ENCODE data around the gene C6orf136. TPM values are rescaled to one million over a fixed set of nuclear protein-coding genes. Genes with fewer than 3 reads are reported as not detected.

C6orf136 gene
- total and polyA plus RNA-seq, 7 donors, result 7.8 to 60.8 (median 36.7) TPM

DNA sequence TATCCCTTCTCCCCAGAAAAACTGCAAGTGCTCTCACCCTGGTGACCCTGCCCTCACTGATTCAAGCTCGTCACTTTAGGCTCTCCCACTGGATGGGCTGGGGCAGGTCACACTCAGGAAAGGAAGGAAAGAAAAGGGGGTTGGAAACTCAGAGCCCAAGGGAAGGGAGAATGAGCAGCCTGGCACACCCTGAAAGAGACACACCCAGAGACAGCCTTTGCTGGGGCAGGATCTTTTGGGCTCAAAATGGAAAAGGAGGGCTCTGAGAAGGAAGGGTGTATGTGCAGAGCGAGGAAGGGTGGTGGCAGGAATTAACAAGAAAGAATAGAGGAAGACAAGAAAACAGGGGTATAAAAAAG is 37.0 kb downstream of the C6orf136 start:
- Histone ChIP-seq H3K4me1 (peaks cover 0 to 87% (median 84%) of the 10 kb centered on the region in 4 donors), H3K27ac (peak overlapping the region; percentile 94 to 99 (median 98)), H3K4me3 (peak overlapping the region; percentile 63 to 87 (median 72)), H3K36me3 (peaks cover 0 to 10% (median 0%) of the 10 kb centered on the region in 4 donors), H3K9me3 (no peaks in the 10 kb centered on the region), H3K27me3 (no peaks in the 10 kb centered on the region)
- 19 to 42% methylated on average over 2 of the region's 2 CpGs for WGBS, 2 donors
- intact Hi-C loops (cut with DNase I), result loop anchor here (2.0 to 5.0 kb wide), 2 partner anchors 99 to 143 kb away; no protein-coding TSS in a partner anchor
- no peak for DNase-seq
- TF ChIP-seq POLR2AphosphoS5 (IDR thresholded peaks at IDR 0.05) (no peak), EP300 (IDR thresholded peaks at IDR 0.05) (no peak), POLR2A (IDR thresholded peaks at IDR 0.05) (no peak)
- TF ChIP-seq, protein P1, sequence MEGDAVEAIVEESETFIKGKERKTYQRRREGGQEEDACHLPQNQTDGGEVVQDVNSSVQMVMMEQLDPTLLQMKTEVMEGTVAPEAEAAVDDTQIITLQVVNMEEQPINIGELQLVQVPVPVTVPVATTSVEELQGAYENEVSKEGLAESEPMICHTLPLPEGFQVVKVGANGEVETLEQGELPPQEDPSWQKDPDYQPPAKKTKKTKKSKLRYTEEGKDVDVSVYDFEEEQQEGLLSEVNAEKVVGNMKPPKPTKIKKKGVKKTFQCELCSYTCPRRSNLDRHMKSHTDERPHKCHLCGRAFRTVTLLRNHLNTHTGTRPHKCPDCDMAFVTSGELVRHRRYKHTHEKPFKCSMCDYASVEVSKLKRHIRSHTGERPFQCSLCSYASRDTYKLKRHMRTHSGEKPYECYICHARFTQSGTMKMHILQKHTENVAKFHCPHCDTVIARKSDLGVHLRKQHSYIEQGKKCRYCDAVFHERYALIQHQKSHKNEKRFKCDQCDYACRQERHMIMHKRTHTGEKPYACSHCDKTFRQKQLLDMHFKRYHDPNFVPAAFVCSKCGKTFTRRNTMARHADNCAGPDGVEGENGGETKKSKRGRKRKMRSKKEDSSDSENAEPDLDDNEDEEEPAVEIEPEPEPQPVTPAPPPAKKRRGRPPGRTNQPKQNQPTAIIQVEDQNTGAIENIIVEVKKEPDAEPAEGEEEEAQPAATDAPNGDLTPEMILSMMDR (IDR thresholded peaks at IDR 0.05), result no peak

DNA sequence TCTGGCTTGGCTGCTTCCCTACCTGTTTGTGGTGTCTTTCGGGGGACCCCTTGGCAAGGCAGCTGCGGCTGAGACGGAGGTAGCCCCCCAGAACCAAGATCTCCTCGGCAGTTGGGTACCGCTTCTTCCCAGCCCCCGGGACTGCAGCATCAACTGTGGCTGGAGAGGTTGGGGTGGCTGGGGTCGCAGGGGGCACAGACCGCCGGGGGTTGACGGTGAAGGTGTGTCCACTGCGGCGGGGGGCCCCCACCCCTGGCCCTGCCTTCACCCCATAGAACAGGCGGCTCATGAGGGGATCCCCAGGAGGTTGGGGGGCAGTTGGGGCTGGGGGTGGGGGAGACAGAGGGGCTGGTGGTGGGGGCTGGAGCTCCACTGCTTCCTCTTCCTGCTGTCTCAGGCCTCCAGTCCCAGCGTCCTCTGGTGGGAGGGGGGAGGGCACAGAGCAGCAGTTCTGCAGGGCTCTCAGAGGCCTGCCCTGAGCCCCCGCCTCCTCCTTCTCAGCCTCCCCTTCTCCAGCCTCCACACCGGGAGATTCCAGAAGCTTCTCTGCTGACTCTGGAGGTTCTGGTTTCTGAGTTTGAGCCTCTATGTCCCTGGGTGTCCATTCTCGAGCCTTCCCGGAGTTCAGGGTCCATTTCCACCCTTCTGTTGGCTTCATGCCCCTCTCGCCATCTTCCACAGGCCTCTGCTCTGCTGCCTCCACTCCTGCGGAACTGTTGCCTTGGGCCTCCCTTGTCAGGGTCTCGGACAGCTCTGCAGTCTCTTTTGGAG is 37.6 kb downstream of the C6orf136 start:
- Histone ChIP-seq H3K27ac (peak overlapping the region; percentile 94 to 99 (median 98)), H3K4me1 (peaks cover 0 to 87% (median 84%) of the 10 kb centered on the region in 4 donors), H3K9me3 (no peaks in the 10 kb centered on the region), H3K4me3 (peak overlapping the region; percentile 63 to 87 (median 72)), H3K27me3 (no peaks in the 10 kb centered on the region), H3K36me3 (peaks cover 0 to 9% (median 0%) of the 10 kb centered on the region in 4 donors)
- TF ChIP-seq EP300 (IDR thresholded peaks at IDR 0.05) (no peak), POLR2AphosphoS5 (IDR thresholded peaks at IDR 0.05) (peak in 1 of 4 donors; percentile 14)
- 31 to 67% methylated on average over 21 of the region's 21 CpGs for WGBS, 2 donors
- intact Hi-C loops (cut with DNase I), result loop anchor here (5.0 kb wide), 1 partner anchor 143 kb away; no protein-coding TSS in a partner anchor
- peak; percentile 85 for DNase-seq

DNA sequence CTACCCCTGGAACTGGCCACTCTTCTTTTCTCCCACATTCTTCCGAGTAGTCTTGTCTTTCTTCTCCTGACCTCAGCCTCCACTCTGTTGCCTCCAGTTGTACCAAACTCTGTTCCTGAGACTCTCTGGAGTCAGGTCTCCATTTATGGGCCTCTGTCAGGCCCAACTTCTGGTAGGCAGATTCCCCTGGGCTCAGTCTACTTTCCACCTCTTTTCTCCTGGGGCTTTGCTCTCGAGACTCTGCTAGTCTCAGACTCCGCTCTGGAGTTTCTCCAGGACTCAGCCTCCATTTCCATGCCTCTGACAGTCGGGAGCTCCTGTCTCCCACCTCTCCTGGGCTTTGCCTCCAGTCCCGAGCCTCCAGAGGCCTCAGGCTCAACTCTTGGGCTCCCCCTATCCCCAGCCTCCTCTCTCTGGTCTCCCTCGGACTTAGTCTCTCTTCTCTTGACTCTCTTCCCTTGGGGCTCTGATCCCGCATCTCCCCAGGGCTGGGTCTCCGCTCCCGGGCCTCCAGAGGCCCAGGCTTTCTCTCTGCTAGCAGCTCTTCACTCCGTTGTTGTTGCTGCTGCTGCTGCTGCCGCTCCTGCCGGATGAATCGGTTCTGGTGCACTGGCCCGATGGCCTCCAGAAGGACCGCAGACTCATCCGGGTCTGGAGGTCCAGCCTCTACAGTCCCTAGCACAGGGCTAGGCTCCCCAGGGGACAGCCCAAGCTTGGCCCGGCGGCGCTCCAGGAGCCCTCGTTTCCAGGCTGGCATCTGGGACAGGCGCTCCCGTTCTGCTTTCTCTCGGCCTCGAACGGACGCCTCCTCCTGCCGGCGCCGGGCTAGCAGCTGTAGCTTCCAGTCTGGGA is 38.5 kb downstream of the C6orf136 start:
- peaks cover 0 to 3% (median 0%) of the 10 kb centered on the region in 4 donors for H3K36me3 ChIP-seq
- peak; percentile 73 for DNase-seq
- H3K27ac ChIP-seq, result peak overlapping the region; percentile 94 to 99 (median 98)
- intact Hi-C loops (cut with DNase I), result loop anchor here (1.0 to 2.0 kb wide), 2 partner anchors 35 to 69 kb away; partner anchors contain the start of genes MRPS18B, PPP1R10 and TUBB
- 34 to 69% methylated on average over 29 of the region's 29 CpGs for WGBS, 2 donors
- no peaks in the 10 kb centered on the region for H3K27me3 ChIP-seq
- H3K4me3 ChIP-seq, result peak overlapping the region; percentile 63 to 87 (median 72)
- TF ChIP-seq, protein P1 (IDR thresholded peaks at IDR 0.05), result no peak
- no peak for TF ChIP-seq EP300 (IDR thresholded peaks at IDR 0.05)
- TF ChIP-seq POLR2AphosphoS5 (IDR thresholded peaks at IDR 0.05), result no peak
- TF ChIP-seq POLR2A (IDR thresholded peaks at IDR 0.05), result no peak
- H3K4me1 ChIP-seq, result peaks cover 0 to 87% (median 84%) of the 10 kb centered on the region in 4 donors
- no peaks in the 10 kb centered on the region for H3K9me3 ChIP-seq

DNA sequence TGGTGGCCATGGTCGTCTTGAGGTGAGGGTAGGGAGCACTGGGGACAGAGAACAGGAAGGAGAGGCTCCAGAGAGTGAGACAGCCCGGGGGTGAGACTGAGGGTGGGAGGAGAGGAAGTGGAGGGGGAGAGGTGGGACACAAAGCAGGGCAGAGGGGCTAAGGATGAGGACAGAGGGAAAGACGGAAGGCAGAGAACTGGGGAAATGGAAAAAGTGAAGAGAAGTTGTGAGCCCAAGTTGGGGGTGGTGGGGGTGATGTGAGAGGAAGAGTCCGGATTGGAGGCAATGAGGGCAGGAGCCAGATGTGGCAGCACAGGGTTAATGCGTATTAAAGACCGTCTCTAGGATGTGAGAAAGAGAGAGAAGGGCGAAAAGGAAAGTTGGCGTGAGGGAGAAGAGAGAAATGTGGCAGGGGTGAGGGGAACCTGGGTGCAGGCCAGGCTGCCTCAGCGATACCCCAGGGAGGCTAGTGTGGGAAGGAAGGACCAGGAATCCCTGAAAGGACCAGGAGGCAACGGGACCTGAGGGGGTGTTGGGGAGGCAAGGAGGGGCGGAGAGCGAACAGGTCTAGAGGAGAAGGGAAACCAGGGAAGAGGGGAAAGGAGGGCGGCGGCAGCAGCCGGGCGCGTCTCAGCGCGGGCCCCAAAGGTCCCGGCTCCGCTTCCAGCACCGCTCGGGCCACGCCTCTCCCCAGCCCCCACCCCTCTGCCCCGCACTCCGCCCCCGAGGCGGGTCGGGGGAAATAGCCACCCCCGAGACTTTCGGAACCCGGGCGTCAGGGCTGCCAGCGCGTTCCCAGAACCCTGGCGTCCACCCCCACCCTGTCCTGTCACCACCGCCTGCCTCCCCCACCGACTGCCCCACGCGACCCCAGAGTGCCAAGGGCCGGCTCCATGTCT is 39.3 kb downstream of the C6orf136 start, which contains the start of gene PPP1R18:
Gene PPP1R18, minus strand, starts transcription at position 637 of the 899 bp plus-strand sequence. Its CDS starts 627 bp downstream, at position 10.
- peak; percentile 94 for DNase-seq
- 2 to 5% methylated on average over 41 of the region's 41 CpGs for WGBS, 2 donors
- no peaks in the 10 kb centered on the region for H3K27me3 ChIP-seq
- H3K4me3 ChIP-seq, result peak within 1 kb of the TSS; percentile 63 to 87 (median 72)
- TF ChIP-seq EP300 (IDR thresholded peaks at IDR 0.05), result no peak
- TF ChIP-seq POLR2AphosphoS5 (IDR thresholded peaks at IDR 0.05), result peak; percentile 81 to 93 (median 92)
- TF ChIP-seq, protein P1 (IDR thresholded peaks at IDR 0.05), result no peak
- peak; percentile 67 to 79 for TF ChIP-seq POLR2A (IDR thresholded peaks at IDR 0.05)
- no peaks in the 10 kb centered on the region for H3K36me3 ChIP-seq
- H3K27ac ChIP-seq, result peak within 1 kb of the TSS; percentile 94 to 99 (median 98)
- H3K4me1 ChIP-seq, result peaks cover 0 to 82% (median 78%) of the 10 kb centered on the region in 4 donors
- intact Hi-C loops (cut with DNase I), result loop anchor here (1.0 to 2.0 kb wide), 2 partner anchors 34 to 69 kb away; partner anchors contain the start of genes MRPS18B, PPP1R10 and TUBB
- H3K9me3 ChIP-seq, result no peaks in the 10 kb centered on the region

Measured in sigmoid colon (tissue), 7 donors.